Vein endothelial cell (primary cell): ENCODE results near the gene ZNF428. TPM values are rescaled to one million over a fixed set of nuclear protein-coding genes. Genes with fewer than 3 reads are reported as not detected.

Experiments
- small RNA-seq: library from RNA; depleted of rRNA; stranded (forward); fragments of <200 nt; gene quantifications from one replicate; pipeline ENCODE3, GENCODE V24; 2012
- total RNA-seq: library from RNA; depleted of rRNA; stranded (reverse); fragments of >200 nt; gene quantifications from 2 replicates; pipeline ENCODE4 v1.2.3, GENCODE V29; 2012

ZNF428 gene, protein sequence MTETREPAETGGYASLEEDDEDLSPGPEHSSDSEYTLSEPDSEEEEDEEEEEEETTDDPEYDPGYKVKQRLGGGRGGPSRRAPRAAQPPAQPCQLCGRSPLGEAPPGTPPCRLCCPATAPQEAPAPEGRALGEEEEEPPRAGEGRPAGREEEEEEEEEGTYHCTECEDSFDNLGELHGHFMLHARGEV
- total RNA-seq, result 26.6 and 36.6 TPM in 2 replicates

DNA sequence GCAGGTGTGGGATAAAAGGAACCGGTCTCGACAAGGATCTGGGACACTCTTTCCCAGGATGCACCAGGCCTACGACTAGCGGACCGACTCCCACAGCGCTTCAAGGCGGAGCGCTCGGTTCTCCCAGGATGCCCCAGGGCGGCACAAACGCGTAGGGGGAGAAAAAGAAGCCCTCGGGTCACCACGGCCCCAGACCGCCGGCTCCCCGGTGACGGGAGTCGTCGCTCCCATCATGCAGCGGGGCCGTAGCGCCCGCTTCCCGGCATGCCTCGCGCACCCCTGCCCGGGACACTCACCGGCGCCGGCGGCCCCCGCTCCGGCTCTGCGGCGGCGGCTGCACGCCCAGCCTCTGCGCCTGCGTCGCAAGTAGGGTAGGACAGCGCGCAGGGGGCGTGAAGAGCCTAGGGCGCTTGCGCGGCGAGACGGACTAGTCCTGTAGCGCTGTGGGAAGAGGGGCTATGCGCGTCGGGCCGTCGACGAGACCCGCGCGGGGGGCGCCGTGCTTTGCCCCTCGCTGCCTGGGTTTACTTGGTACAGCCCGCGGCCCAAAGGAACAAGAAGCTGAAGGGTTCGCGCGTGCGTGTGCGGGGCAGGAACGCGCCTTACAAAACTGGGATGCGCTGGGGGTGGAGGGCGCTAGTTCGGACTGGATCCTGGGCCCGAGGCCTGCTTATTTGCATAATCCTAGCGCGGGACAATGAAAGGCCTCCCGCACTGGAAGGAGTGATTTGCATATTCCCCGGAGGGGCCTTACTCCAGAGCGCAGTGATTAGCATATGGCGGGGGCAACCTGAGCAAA is at the start of gene ZNF428:
Gene ZNF428 (minus strand): TSS at position 368 of the 799 bp plus-strand sequence. CDS start 5,325 bp downstream, outside the sequence.

DNA sequence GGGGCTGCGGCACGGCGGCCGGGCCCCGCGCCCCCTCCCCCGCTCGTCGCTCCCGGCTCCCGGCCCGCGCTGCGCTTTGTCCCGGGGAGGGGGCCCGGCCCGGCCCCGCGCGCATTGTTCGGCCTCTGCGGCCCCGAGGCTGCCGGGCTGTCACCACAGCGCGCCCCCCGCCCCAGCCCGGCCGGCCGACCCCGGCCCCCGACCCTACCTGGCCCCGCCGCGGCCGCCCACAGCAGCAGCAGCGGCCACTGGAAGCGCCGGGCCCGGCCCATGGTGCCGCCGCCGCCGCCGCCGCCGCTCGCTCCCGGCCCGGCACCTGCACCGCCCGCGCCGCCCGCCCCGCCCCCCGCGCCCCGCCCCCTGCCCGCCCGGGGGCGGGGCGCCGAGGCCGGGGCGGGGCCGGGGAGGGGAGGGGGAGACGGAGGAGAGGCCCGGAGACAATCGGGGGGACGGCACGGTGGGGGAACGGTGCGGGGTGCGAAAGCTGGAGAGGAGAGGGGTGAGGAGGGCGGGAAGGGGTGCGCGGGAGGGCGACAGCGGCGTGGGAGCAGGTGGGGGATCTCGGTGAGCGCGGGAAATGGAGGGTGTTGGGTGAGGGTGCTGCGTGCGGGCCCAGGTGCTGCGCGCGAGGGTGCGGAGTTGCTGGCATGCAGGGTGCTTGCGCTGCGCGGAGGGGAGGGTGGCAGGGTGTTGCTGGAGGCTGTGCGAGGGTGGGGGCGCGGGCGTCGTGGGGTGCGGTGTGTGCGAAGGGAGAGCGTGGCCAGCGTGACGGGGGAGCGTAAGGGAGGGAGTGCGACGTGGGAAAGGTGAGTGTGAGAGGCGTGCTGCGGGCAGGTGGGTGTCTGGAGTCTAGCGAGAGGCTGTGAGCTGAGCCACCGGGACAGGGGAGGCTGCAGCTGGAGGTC is 20.3 kb upstream of the ZNF428 start, which contains the start of gene CADM4:
Gene CADM4 (minus strand): TSS at position 332 of the 905 bp plus-strand sequence. CDS start 60 bp downstream, at position 272.

DNA sequence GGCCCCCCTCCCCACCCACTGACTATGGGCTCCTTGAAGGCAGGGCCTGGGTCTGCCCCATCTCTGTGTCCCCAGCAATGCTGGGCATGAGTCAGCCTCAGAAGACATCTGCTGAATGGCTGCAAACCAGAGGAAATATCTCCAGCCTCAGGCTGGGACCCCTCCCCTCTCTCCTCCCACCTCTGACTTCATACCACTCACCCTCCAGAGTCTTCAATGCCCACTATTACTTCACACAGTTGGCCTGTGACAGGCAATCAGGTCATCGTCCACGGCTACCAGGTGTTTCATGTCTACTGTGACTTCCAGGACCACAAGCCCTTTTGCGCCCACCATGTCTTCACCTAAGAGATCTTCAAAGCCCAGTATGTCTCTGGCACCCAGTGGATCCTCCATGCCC is 7.6 kb downstream of the ZNF428 start, which contains the start of gene SRRM5:
Gene SRRM5 (plus strand): TSS at position 301 of the 400 bp plus-strand sequence. CDS start 34 bp downstream, at position 335.

DNA sequence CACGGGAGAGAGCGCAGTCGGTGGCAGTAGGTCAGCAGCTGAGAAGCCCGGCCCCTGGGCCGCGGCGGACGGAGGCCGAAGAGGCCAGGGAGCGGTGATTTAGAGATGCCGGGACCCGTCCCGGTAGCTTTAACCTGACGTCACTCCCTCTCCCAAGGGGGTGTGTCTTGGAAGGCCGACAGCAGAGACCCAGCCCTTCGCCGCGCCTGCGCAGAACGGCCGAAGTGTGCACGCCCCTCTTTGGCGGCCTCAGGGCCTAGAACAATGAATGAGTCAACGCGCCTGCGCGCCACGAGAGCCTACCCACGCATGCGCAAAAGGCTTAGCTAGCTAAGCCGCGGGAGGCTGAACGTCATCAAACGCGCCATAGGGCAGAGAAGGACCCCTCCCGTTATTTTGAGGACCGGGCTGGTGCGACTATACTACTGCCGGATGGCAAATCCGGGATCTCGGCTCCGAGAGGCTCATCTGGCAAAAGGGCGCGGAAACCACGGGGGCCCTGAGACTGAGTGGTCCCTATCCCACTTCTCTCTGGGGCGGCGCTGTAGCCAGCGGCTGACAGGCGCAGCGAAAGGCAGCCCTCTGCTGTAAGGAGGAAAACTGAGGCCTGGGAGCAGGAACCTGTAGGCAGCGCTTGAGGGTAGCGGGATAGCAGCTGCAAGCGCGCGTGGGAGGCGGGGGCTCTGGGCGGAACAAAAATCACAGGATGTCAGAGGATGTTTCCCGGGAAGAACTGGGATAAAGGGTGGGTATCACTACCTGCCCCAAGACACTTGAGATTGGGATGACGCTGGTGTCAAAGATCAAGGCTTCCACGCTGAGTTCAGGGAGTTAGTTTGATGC is 23.2 kb downstream of the ZNF428 start, which contains the start of the genes IRGQ and ZNF576:
Gene IRGQ (minus strand): TSS at position 136 of the 843 bp plus-strand sequence. CDS start 796 bp downstream, outside the sequence.
Gene ZNF576 (plus strand): TSS at position 597 of the 843 bp plus-strand sequence. CDS start 514 bp downstream, outside the sequence.

DNA sequence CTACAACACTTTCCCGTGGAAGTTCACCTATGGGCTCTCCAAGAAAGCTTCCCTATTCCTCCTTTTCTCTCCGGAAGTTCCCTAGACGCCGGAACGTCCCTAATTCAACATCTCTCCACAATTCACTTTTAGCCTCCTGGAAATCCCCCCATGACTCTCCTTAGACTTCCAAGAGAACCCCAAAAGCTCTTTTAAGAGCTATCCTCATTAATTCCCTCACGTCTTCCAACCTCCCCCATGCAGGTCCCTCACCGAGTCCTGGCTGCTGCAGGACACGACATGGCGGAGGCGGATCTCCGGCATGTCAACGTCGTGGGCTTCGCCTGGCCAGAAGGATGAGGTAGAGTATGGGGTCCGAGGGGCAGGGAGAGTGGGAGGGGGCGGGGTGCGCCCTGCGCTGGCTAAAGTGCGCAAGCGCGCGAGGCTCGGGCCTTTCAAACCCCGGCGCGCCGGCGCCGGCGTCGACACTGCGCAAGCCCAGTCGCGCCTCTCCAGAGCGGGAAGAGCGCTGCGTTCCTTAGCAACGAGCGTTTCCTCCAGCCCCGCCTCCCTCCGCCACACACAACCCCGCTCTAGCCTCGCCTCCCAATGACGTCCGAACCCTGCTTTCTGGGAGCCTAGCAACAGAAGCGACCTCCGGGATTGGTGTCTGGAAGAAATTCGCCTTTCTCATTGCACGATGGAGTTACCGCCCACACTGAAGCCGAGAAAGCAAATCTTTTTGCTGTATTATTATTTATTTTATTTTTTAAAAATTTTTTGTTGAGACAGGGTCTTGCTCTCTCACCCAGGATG is 44.1 kb downstream of the ZNF428 start, which contains the start of the genes PINLYP and XRCC1:
Gene PINLYP (plus strand): TSS at position 646 of the 795 bp plus-strand sequence. CDS start 1,391 bp downstream, outside the sequence.
Gene XRCC1 (minus strand): TSS at position 372 of the 795 bp plus-strand sequence. CDS start 69 bp downstream, at position 303.

Small RNA genes lying within 50 kb of the gene (small RNA-seq; reads per million reads assigned to genes)
- not detected for gene RN7SL368P

Other genes with a start within 250 kb of the ZNF428 start
- gene TEX101, start 204.7 kb downstream of the ZNF428 start, total RNA-seq, result not detected in 2 replicates
- gene LYPD3, start 154.0 kb downstream of the ZNF428 start, total RNA-seq, result under 0.01 TPM in 1 of 2 replicates, not detected in the other
- gene PHLDB3, start 114.9 kb downstream of the ZNF428 start, total RNA-seq, result 8.9 and 13.1 TPM in 2 replicates
- 45.3 and 62.4 TPM in 2 replicates for gene ETHE1, start 92.4 kb downstream of the ZNF428 start, total RNA-seq
- gene ZNF575, start 86.4 kb downstream of the ZNF428 start, total RNA-seq, result 0.38 and 0.65 TPM in 2 replicates
- gene XRCC1, start 44.1 kb downstream of the ZNF428 start, total RNA-seq, result 23.8 and 26.5 TPM in 2 replicates
- 0.98 and 1.7 TPM in 2 replicates for gene PINLYP, start 43.8 kb downstream of the ZNF428 start, total RNA-seq
- gene IRGQ, start 23.5 kb downstream of the ZNF428 start, total RNA-seq, result 38.6 and 41.2 TPM in 2 replicates
- gene ZNF576, start 23.0 kb downstream of the ZNF428 start, total RNA-seq, result 10.5 and 11.8 TPM in 2 replicates
- 0.10 TPM in 1 of 2 replicates, not detected in the other for gene SRRM5, start 7.5 kb downstream of the ZNF428 start, total RNA-seq
- gene CADM4, start 20.2 kb upstream of the ZNF428 start, total RNA-seq, result 1.9 and 3.6 TPM in 2 replicates
- 56.8 and 73.1 TPM in 2 replicates for gene PLAUR, start 50.5 kb upstream of the ZNF428 start, total RNA-seq
- not detected in 2 replicates for gene IRGC, start 96.4 kb upstream of the ZNF428 start, total RNA-seq
- 17.0 and 18.7 TPM in 2 replicates for gene SMG9, start 135.3 kb upstream of the ZNF428 start, total RNA-seq
- gene KCNN4, start 161.3 kb upstream of the ZNF428 start, total RNA-seq, result 0.48 TPM in 1 of 2 replicates, not detected in the other
- gene LYPD5, start 182.8 kb upstream of the ZNF428 start, total RNA-seq, result under 0.01 and 0.10 TPM in 2 replicates
- 5.6 and 8.2 TPM in 2 replicates for gene ZNF283, start 207.7 kb upstream of the ZNF428 start, total RNA-seq